Stimulated activated CD4-positive, alpha-beta T cell treated with anti-CD3 and anti-CD28 coated beads, Interleukin-2, amount 100 ng/mL, for 4 hours (primary cell): ENCODE results near the gene EFS.

ENCODE experiments used
- DNase-seq: peaks from one replicate; pipeline ENCODE4 v3.0.0-alpha.2; 2020; ENCODE audit warnings: low read depth

Gene EFS

GRCh38 chr14:23359167-23359626 lies 5.8 kb downstream of the EFS start:
- DNase-seq: no peak

DNA sequence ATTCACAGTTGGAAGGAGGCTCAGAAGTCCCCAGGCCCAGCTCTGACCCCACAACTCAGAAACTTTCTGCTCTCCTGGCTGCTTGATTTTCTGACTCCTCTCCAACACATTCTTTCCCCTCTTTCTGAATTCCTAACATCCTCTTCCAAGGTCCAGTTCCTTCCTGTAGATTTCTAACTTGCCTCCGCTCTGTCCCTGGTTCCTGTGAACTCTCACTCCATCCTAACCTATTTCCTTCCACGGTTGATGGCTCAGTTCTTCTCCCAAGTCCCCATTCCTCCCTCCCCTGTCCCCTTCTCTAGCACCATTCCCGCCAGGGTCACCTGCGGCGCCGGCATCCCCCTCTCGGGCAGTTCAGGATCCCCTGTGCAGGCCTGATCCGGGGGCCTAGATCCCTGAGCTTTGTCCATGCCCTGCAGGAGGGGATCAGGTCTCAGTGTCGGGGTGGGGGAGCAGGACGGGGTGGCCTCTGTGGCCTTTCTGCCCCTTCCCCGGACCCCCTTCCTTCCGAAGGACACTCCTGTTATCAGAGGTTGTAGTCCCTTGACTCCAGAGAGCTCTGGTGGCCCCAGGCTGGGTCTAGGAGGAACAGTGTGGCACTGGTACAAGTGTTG lies 6.3 kb downstream of the EFS start:
- DNase-seq: no peak

DNA sequence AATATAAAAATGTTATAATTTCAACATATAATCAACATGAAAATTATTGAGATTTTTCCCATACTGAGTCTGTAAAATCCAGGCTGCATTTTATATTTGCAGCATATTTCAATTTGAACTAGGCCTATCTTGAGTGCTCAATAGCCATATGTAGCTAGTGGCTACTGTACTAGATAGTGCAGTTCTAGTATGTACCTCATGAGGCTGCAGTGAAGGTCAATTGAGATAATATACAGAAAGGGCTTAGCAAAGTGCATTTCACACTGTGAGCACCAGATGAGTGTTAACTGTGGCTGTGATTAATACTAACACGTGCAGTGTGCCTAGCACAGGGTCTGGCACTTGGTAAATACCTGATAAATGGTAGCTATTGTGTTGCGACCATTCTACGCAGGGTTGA lies 6.9 kb downstream of the EFS start:
- no peak for DNase-seq

DNA sequence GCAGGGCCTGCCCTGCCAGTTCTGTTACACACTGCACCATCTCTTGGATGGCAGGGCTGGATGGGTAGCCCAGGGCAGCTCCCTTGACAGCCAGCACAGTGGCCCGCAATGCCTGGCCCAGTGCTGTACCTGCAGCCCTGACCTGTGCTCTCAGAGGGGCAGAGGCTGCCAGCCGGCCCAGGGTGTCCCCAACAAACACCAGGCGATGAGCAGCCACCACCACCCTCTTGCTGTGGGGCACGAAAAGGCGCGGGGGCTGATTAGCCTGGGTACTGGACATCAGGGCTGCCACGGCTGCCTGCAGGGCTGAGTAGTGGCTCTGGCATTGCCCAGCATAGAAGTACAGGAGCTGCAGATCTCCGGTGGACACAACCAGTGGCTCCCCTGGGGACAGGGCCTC lies 7.7 kb downstream of the EFS start:
- DNase-seq: no peak

DNA sequence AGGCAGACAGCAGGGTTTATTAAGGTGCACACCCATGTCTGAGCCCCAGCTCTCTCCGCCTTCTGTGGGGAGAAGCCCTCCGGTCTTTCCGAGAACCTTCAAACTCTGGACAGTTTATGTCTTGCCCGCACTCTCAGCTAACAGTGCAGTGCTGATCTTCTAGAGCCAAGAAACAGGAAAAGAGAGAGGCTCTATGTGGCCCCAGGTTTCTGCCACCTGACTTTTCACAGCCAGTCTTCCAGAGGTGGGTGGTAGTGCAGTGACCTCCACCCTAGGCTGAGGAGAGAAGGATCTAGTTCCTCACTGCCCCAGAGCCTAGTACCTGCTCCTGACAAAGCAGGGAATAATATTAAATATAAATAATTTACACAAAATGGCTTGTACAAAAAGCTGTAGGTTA lies 8.3 kb downstream of the EFS start:
- no peak for DNase-seq

GRCh38 chr14:23355871-23356435 lies 9.0 kb downstream of the EFS start:
- no peak for DNase-seq

GRCh38 chr14:23354990-23355389 lies 10.0 kb downstream of the EFS start:
- no peak for DNase-seq

- no peak for DNase-seq
Measured at GRCh38 chr14:23353433-23353780, 11.6 kb downstream of the EFS start.

GRCh38 chr14:23352506-23353432 lies 12.2 kb downstream of the EFS start, which contains the start of gene SLC22A17:
Gene SLC22A17 (minus strand): TSS chr14:23352887.
- DNase-seq: peak; percentile 48

DNA sequence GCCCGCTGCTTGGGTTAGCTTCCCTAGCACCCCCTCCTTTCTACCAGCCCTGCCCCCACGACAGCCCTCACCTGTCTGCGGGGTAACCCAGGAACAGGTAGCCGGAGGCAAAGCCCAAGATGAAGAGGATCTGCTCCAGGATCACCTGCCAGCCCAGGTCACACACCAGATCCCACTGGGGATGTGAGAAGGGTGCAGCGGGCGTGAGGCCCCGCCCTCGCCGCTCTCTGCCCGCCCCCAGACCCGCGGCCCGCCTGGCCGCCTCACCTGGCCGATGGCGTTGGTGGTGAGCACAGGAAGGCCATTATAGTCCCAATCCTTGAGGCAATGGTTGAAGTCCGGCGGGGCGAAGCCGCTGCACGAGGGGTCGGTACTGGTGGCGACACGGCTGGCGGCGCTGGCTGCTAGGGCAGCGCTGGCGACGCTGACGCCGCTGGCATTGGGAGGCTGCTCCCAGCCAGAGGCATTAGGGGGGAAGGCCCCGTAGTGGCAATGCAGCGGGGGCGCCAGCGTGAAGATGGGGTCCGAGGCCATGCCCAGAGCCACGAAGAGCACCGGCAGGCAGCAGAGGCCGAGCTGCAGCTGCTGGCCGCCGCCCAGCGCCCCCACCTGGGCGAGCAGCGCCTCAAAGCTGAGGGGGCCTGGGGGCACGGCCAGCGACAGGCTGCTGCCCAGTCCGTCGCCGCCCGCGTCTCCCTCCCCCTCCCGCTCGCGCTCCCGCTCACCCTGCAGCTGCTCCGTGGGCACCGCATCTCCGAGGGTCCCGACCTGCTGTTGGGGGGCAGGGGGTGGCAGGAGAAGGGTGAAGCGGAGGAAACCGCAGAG lies 13.1 kb downstream of the EFS start:
- DNase-seq: no peak

DNA sequence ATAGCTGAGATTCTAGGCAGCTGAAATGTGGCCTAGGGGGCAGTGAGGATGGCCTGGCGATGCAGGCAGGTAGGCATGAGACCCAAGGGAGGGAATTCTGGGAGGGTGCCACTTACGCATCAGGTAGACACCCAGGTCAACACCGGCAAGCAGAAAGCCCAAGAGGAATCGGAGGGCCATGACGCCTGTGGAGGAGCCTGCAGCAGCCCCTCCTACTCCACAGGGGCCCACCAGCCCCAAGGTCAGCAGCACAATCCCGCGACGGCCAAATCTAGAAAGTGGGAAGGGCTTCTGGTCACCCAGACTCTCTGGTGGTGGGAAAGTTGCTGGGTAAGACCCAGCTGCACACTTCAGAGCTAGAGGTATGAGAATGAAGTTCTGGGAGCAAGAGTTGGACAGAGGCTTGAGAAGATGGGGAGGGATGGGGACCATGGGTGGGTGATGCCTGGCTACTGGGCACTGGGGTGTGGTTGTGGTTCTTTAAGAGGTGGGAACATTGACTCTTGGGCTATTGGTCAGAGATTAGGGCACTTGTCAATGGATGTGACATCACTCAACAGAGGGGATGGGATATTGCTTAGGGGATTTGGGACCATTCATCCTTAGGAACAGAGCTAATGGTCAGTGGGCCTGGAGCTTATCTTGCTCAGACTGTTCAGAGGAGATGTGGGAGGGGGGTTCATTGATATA lies 15.7 kb downstream of the EFS start:
- no peak for DNase-seq

- DNase-seq: no peak
Measured at GRCh38 chr14:23348297-23348655, 16.7 kb downstream of the EFS start.

GRCh38 chr14:23347406-23348296 lies 17.3 kb downstream of the EFS start:
- DNase-seq: no peak

GRCh38 chr14:23346693-23347405 lies 18.1 kb downstream of the EFS start:
- no peak for DNase-seq

GRCh38 chr14:23345987-23346692 lies 18.8 kb downstream of the EFS start:
- no peak for DNase-seq

- DNase-seq: no peak
Measured at GRCh38 chr14:23344481-23344880, 20.5 kb downstream of the EFS start.

DNA sequence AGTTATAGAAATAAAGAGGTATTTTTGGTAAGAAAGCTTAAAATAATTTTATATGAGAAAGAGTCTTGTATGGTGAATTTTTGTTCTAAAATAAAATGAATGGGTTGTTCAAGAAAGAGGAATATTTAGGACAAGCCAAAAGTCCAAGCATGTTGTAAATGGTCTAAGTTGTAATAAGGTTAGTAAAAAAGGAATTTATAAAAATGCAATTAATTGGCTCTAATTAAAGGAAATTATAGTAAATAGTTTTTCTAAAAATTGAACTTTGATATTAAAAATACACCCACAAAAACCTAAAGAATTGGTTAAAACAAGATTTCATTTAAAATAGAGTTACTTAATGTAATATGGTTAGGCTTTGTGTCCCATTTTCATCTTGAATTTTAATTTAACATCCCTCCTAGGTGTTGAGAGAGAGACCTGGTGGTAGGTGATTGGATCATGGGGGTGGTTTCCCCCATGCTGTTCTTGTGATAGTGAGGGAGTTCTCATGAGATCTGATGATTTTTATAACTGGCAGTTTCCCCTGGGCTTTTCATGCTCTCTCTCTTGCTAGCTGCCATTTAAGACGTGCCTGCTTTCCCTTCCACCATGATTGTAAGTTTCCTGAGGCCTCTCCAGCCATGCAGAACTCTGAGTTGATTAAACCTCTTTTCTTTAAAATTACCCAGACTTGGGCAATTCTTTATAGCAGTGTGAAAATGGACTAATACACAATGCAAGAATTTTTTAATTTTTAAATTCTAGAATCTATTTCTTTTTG lies 25.3 kb downstream of the EFS start:
- DNase-seq: no peak

DNA sequence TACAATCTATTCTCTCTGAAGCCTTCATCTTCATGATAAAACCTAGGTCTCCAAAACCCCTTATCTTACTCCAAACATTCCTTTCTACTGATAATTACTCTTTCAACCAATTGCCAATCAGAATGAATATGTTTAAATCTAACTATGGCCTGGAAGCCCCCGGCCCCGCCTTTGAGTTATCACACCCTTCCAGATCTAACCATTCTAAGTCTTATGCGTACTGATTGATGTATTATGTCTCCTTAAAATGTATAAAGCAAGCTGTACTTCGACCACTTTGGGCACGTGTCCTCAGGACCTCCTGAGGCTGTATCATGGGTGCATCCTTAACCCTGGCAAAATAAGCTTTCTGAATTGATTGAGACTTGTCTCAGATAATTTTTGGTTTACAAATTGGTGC lies 29.3 kb downstream of the EFS start:
- DNase-seq: no peak
